COLO668 (cell line): ENCODE data around the gene FOXP4.

Experiments
- DNase-seq: peaks from one replicate; lab custom pipeline; 2025; ENCODE audit not compliant: unreplicated experiment; lab: John Stamatoyannopoulos, UW

Gene FOXP4

GRCh38 chr6:41622206-41622988 lies 76.2 kb downstream of the FOXP4 start:
- DNase-seq: no peak

GRCh38 chr6:41623330-41623729 lies 77.1 kb downstream of the FOXP4 start:
- DNase-seq: no peak

DNA sequence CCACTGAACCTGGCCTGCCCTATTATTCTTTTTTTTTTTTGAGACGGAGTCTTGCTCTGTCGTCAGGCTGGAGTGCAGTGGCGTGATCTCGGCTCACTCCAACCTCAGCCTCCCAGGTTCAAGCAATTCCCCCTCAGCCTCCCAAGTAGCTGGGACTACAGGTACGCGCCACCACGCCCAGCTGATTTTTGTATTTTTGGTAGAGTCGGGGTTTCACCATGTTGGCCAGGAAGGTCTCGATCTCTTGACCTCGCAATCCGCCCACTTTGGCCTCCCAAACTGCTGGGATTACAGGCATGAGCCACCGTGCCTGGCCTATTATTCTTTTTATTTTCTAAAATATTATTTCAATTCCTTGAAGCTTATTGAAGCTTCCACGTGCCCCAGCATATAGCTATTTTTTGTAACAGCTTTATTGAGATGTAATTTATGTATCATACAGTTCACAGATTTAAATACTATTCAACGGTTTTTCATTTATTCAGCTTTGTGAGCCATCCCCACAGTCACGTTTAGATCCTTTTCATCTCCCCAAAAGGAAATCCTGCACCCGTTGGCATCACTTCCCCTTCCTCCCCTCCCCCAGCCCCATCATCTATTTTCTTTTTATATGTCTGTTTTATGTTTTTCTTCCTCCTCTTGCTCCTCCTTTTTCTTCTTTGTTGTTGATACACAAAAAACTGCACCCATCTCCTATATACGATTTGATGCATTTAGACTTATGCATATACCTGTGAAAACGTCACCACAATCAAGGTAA lies 78.6 kb downstream of the FOXP4 start:
- DNase-seq: no peak

GRCh38 chr6:41625442-41625841 lies 79.3 kb downstream of the FOXP4 start:
- peak; percentile 8 for DNase-seq

DNA sequence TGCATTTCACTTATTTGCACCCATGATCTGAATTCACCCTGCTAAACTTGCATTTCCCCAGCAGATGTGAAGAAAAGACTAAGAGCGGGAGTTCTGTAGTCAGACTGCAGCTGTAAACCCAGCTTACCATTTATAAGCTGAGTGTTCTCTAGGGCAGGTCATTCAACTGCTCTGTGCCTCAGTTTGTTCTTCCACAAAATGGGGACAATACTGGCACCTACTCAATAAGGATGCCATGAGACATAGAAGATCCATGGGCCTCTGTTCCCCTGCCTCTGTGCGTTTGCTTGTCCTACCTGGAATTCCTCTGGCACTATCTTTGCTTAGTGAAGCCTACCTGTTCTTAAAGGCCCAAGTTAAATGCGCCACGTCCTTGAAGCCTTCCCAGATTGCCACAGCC lies 79.8 kb downstream of the FOXP4 start:
- no peak for DNase-seq

- no peak for DNase-seq
Measured at GRCh38 chr6:41626917-41627316, 80.7 kb downstream of the FOXP4 start.

GRCh38 chr6:41629128-41629527 lies 82.9 kb downstream of the FOXP4 start:
- DNase-seq: no peak

GRCh38 chr6:41630069-41630468 lies 83.9 kb downstream of the FOXP4 start:
- DNase-seq: no peak

DNA sequence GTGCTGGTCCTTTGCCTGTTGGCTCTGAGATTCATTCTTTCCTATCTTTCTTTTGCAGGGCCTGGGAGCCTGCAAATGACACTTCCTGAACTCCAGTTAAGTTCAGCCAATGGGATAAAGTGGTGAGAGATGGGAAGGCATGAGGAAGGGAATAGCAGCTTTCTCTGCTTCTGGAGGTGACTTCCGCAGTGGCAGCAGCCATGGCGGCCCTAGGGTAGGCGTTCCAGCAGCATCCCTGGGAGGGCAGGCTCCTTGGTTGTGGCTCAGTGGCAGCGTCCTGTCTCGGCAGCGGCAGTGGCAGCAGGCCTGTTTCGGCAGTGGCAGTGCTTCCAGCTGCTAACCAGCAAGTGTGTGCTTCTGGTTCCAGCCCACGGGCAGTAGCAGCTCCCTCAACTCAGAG lies 84.8 kb downstream of the FOXP4 start:
- no peak for DNase-seq

- DNase-seq: no peak
Measured at GRCh38 chr6:41633056-41633634, 87.0 kb downstream of the FOXP4 start.

GRCh38 chr6:41634657-41635056 lies 88.5 kb downstream of the FOXP4 start:
- DNase-seq: no peak

GRCh38 chr6:41635365-41635764 lies 89.2 kb downstream of the FOXP4 start:
- DNase-seq: no peak

DNA sequence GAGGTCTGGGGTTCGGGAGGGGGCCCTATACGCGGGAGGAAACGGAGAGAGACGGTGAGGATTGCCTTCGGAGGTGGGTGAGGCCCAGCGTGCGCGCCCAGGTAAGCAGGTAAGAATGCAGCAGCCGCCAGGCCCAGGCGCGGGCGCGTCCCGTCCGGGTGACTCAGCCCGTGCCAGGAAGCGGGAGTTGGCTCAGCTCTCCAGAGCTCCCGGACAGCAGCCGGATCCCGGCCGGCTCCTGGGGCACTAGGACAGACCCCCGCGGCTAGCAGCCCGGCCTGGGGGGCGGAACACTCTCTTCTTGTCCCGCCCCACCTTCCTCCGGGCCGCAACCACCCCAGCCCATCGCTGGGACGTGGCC lies 90.6 kb downstream of the FOXP4 start:
- peak; percentile 25 for DNase-seq

GRCh38 chr6:41637194-41638001 lies 91.2 kb downstream of the FOXP4 start:
- no peak for DNase-seq

GRCh38 chr6:41638002-41638934 lies 92.1 kb downstream of the FOXP4 start, which contains the start of gene MDFI:
TSS of gene MDFI (plus strand) at chr6:41638468. CDS start at chr6:41638750, 282 bp downstream.
- DNase-seq: no peak

GRCh38 chr6:41638935-41639808 lies 93.0 kb downstream of the FOXP4 start:
- no peak for DNase-seq

GRCh38 chr6:41639809-41640371 lies 93.7 kb downstream of the FOXP4 start:
- no peak for DNase-seq

GRCh38 chr6:41640426-41640825 lies 94.2 kb downstream of the FOXP4 start:
- DNase-seq: no peak
